ENCODE measurements around the gene CSRP1. TPM values are rescaled to one million over a fixed set of nuclear protein-coding genes. Genes with fewer than 3 reads are reported as not detected.
A peak's percentile ranks its signal among the peaks of the same experiment; 100 is the strongest.

CSRP1 gene
- total and polyA plus RNA-seq, 5 donors from 2014 or later: 63.8 to 115 (median 82.0) TPM

DNA sequence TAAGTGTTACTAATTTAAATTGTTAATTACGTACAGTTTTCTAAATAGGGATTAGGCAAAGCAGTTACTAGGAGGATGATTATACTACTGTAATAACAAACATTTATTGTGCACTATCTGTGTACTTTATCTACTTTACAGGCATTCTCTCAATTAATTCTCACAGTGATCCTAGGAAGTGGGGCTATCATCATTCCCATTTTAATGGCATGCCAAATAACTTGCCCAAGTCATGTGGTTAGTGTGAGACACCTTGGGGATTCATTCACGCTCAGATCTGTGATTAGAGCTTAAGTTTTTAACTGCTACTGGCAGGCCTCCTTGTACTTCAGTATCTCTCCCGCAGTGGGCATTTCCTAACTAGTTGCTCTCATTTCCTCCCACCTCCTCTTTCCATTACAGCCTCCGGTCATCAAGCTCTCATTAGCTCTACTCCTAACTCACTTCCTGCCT lies 49.4 kb downstream of the CSRP1 start:
- Mint-ChIP-seq H3K27ac (no peak overlapping the region), H3K36me3 (no peaks in the 10 kb centered on the region), H3K4me3 (no peak overlapping the region), H3K27me3 (peaks cover 29% of the 10 kb centered on the region), H3K4me1 (peaks cover 0 to 6% (median 0%) of the 10 kb centered on the region in 4 donors), H3K9me3 (peaks cover 0 to 2% (median 0%) of the 10 kb centered on the region in 7 donors)
- H3K27me3 ChIP-seq (ENCODE audit: control insufficient read depth, insufficient read depth, low read length): no peaks in the 10 kb centered on the region
- H3K4me3 ChIP-seq (ENCODE audit: low read depth, low read length): no peak overlapping the region
- H3K27ac ChIP-seq (ENCODE audit: insufficient read depth, low read length, poor library complexity, severe bottlenecking): no peak overlapping the region
- H3K9me3 ChIP-seq (ENCODE audit: control insufficient read depth in 2 of 2, low read length in 2 of 2): no peaks in the 10 kb centered on the region
- ATAC-seq (ENCODE audit: low read depth in 2 of 2) (no peak), DNase-seq (no peak)
- H3K36me3 ChIP-seq (ENCODE audit: control insufficient read depth, insufficient read depth, low read length): no peaks in the 10 kb centered on the region
- no peaks in the 10 kb centered on the region for H3K4me1 ChIP-seq (ENCODE audit: control insufficient read depth, insufficient read depth, low read length, poor library complexity, severe bottlenecking)

GRCh38 chr1:201456499-201457309 lies 50.2 kb downstream of the CSRP1 start:
- ATAC-seq (ENCODE audit: low read depth in 2 of 2) (no peak), DNase-seq (no peak)
- H3K4me1 ChIP-seq (ENCODE audit: control insufficient read depth, insufficient read depth, low read length, poor library complexity, severe bottlenecking): no peaks in the 10 kb centered on the region
- H3K27me3 ChIP-seq (ENCODE audit: control insufficient read depth, insufficient read depth, low read length): no peaks in the 10 kb centered on the region
- Mint-ChIP-seq H3K4me1 (peaks cover 0 to 6% (median 0%) of the 10 kb centered on the region in 4 donors), H3K9me3 (peaks cover 0 to 2% (median 0%) of the 10 kb centered on the region in 7 donors), H3K27ac (no peak overlapping the region), H3K27me3 (peaks cover 29% of the 10 kb centered on the region), H3K36me3 (no peaks in the 10 kb centered on the region), H3K4me3 (no peak overlapping the region)
- no peak overlapping the region for H3K4me3 ChIP-seq (ENCODE audit: low read depth, low read length)
- no peak overlapping the region for H3K27ac ChIP-seq (ENCODE audit: insufficient read depth, low read length, poor library complexity, severe bottlenecking)
- no peaks in the 10 kb centered on the region for H3K36me3 ChIP-seq (ENCODE audit: control insufficient read depth, insufficient read depth, low read length)
- no peaks in the 10 kb centered on the region for H3K9me3 ChIP-seq (ENCODE audit: control insufficient read depth in 2 of 2, low read length in 2 of 2)

DNA sequence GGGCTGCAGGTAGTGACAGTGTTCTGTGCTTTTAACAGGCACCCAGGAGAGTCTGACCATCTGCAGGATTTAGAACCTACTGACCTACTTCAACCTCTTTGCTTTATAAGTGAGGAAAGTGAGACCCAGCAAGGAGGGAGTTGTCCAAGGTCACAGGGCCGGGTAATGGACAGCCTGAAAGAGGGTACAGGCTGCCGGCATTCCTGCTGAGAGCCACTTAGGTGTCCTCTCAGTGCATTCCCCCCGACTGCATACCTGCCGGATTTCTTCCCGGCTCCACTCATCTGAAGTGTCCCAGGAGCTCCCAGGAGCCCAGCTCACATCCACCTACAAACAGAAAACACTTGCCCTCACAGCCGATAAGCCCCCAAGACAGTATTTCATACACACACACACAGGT lies 51.8 kb downstream of the CSRP1 start:
- H3K4me3 ChIP-seq (ENCODE audit: low read depth, low read length): no peak overlapping the region
- Mint-ChIP-seq H3K36me3 (peaks cover under 1% of the 10 kb centered on the region), H3K9me3 (peaks cover 0 to 2% (median 0%) of the 10 kb centered on the region in 7 donors), H3K4me1 (peaks cover 0 to 6% (median under 1%) of the 10 kb centered on the region in 4 donors), H3K27me3 (peaks cover 29% of the 10 kb centered on the region), H3K27ac (no peak overlapping the region), H3K4me3 (no peak overlapping the region)
- H3K36me3 ChIP-seq (ENCODE audit: control insufficient read depth, insufficient read depth, low read length): no peaks in the 10 kb centered on the region
- no peaks in the 10 kb centered on the region for H3K27me3 ChIP-seq (ENCODE audit: control insufficient read depth, insufficient read depth, low read length)
- ATAC-seq (ENCODE audit: low read depth in 2 of 2) (no peak), DNase-seq (no peak)
- no peaks in the 10 kb centered on the region for H3K9me3 ChIP-seq (ENCODE audit: control insufficient read depth in 2 of 2, low read length in 2 of 2)
- no peak overlapping the region for H3K27ac ChIP-seq (ENCODE audit: insufficient read depth, low read length, poor library complexity, severe bottlenecking)
- H3K4me1 ChIP-seq (ENCODE audit: control insufficient read depth, insufficient read depth, low read length, poor library complexity, severe bottlenecking): peaks cover 4% of the 10 kb centered on the region

DNA sequence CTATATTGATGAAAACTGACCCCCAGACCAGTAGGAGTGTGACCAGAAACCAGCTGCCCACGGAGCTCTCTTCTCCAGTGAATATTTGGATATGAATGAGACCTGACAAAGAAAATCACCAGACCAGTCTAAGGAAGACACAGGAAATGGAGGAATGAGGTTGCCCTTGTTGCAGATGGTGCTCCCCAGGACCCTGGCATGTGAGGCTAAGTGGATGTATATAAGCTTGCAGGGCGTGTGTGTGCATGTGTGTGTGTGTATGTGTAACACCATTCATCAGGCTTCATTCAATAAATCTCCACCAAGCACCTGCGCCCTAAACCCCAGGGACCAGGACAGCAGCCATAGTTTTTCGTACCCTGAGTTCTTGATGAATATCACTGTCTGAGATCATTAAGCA lies 52.3 kb downstream of the CSRP1 start:
- Mint-ChIP-seq H3K27ac (no peak overlapping the region), H3K27me3 (peaks cover 29% of the 10 kb centered on the region), H3K4me3 (no peak overlapping the region), H3K4me1 (peaks cover 0 to 6% (median 2%) of the 10 kb centered on the region in 4 donors), H3K9me3 (peaks cover 0 to 2% (median 0%) of the 10 kb centered on the region in 7 donors), H3K36me3 (peaks cover 3% of the 10 kb centered on the region)
- H3K4me1 ChIP-seq (ENCODE audit: control insufficient read depth, insufficient read depth, low read length, poor library complexity, severe bottlenecking): peaks cover 4% of the 10 kb centered on the region
- DNase-seq (no peak), ATAC-seq (ENCODE audit: low read depth in 2 of 2) (no peak)
- H3K27me3 ChIP-seq (ENCODE audit: control insufficient read depth, insufficient read depth, low read length): no peaks in the 10 kb centered on the region
- no peak overlapping the region for H3K27ac ChIP-seq (ENCODE audit: insufficient read depth, low read length, poor library complexity, severe bottlenecking)
- H3K4me3 ChIP-seq (ENCODE audit: low read depth, low read length): no peak overlapping the region
- H3K9me3 ChIP-seq (ENCODE audit: control insufficient read depth in 2 of 2, low read length in 2 of 2): no peaks in the 10 kb centered on the region
- H3K36me3 ChIP-seq (ENCODE audit: control insufficient read depth, insufficient read depth, low read length): no peaks in the 10 kb centered on the region

DNA sequence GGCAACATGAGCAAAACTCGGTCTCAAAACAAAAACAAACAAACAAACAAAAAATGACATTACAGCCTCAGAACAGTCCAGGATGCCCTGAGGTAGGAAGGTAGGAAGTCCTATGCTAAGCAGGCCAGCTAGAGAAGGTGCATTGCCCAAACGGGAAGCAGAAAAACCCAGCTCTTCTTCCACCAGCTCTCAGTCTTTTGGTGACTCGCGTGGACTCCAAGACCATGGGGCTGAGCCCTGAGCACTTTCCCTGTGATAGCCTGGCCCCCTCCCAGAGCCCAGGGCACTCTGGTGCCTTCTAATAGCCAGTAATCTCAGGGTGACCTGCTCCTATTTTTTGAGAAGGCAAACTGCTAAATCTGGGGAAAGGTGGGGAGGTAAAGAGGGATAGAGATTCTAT lies 54.1 kb downstream of the CSRP1 start:
- no peak overlapping the region for H3K4me3 Mint-ChIP-seq
- H3K9me3 Mint-ChIP-seq: peaks cover 0 to 2% (median 0%) of the 10 kb centered on the region in 7 donors
- Histone ChIP-seq H3K9me3 (ENCODE audit: control insufficient read depth in 2 of 2, low read length in 2 of 2) (no peaks in the 10 kb centered on the region), H3K27ac (ENCODE audit: insufficient read depth, low read length, poor library complexity, severe bottlenecking) (no peak overlapping the region), H3K36me3 (ENCODE audit: control insufficient read depth, insufficient read depth, low read length) (no peaks in the 10 kb centered on the region), H3K27me3 (ENCODE audit: control insufficient read depth, insufficient read depth, low read length) (no peaks in the 10 kb centered on the region), H3K4me3 (ENCODE audit: low read depth, low read length) (no peak overlapping the region), H3K4me1 (ENCODE audit: control insufficient read depth, insufficient read depth, low read length, poor library complexity, severe bottlenecking) (peaks cover 4% of the 10 kb centered on the region)
- peaks cover 31% of the 10 kb centered on the region for H3K27me3 Mint-ChIP-seq
- DNase-seq (no peak), ATAC-seq (ENCODE audit: low read depth in 2 of 2) (no peak)
- H3K4me1 Mint-ChIP-seq: peaks cover 2 to 11% (median 4%) of the 10 kb centered on the region in 4 donors
- no peak overlapping the region for H3K27ac Mint-ChIP-seq
- H3K36me3 Mint-ChIP-seq: peaks cover 3% of the 10 kb centered on the region

DNA sequence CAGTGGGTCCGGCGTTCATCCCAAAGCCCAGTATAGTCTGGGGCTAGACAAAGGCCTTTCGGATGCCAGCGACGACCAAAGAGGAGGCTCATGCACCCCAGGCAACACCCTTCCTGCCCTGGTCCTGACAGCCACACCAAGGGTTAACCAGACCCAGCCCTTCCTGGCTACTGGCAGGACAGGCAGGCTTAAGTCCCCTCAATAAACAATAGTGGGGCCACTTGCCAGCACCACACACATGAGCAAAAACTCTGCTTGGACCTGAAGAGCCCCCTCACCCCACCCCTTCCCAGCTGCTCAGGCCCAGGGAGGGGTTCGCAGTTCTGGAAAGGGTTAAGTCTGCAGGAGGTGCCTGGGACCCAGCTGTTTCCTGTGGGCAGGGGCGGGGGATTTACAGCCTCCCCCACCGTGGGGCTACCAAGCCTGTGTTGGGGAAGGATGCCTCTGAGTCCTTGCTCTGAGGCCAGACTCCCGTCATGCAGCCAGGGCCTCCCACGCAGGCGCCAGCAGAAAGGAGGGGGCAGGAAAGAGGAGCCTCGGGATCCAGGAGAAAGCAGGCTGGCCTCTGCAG lies 56.1 kb downstream of the CSRP1 start:
- Histone ChIP-seq H3K4me1 (ENCODE audit: control insufficient read depth, insufficient read depth, low read length, poor library complexity, severe bottlenecking) (peaks cover 4% of the 10 kb centered on the region), H3K27ac (ENCODE audit: insufficient read depth, low read length, poor library complexity, severe bottlenecking) (no peak overlapping the region), H3K9me3 (ENCODE audit: control insufficient read depth in 2 of 2, low read length in 2 of 2) (no peaks in the 10 kb centered on the region), H3K36me3 (ENCODE audit: control insufficient read depth, insufficient read depth, low read length) (no peaks in the 10 kb centered on the region), H3K27me3 (ENCODE audit: control insufficient read depth, insufficient read depth, low read length) (no peaks in the 10 kb centered on the region), H3K4me3 (ENCODE audit: low read depth, low read length) (no peak overlapping the region)
- Mint-ChIP-seq H3K4me1 (peaks cover 2 to 12% (median 5%) of the 10 kb centered on the region in 4 donors), H3K4me3 (no peak overlapping the region), H3K9me3 (peaks cover 0 to 2% (median 0%) of the 10 kb centered on the region in 7 donors), H3K27me3 (peaks cover 26% of the 10 kb centered on the region), H3K27ac (no peak overlapping the region), H3K36me3 (peaks cover 3% of the 10 kb centered on the region)
- ATAC-seq (ENCODE audit: low read depth in 2 of 2) (no peak), DNase-seq (peak in 1 of 3 donors; percentile 20)

DNA sequence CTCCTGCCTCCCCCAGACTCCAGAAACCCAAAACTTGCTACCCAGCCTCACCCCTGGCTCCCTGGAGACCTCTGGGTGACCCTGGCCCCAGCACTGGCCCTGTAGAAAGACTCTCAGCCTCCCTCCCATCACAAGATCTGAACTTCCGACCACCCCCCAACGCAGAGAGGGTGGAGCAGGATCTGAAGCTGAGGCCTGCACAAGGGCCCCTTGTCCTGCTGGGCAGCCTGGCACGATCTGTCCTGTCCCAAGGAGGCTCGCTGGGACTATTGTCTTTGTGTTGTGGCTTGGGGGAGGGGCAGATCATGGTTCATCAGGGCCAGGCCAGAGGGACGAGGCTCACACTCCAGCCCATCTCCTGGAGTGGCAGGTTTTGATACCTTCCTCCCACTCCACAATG lies 57.9 kb downstream of the CSRP1 start:
- Mint-ChIP-seq H3K4me1 (peaks cover 2 to 8% (median 5%) of the 10 kb centered on the region in 4 donors), H3K36me3 (peaks cover 3% of the 10 kb centered on the region), H3K4me3 (no peak overlapping the region), H3K27ac (no peak overlapping the region), H3K27me3 (peaks cover 29% of the 10 kb centered on the region), H3K9me3 (peaks cover 0 to 2% (median 0%) of the 10 kb centered on the region in 7 donors)
- Histone ChIP-seq H3K27ac (ENCODE audit: insufficient read depth, low read length, poor library complexity, severe bottlenecking) (no peak overlapping the region), H3K27me3 (ENCODE audit: control insufficient read depth, insufficient read depth, low read length) (no peaks in the 10 kb centered on the region), H3K4me3 (ENCODE audit: low read depth, low read length) (no peak overlapping the region), H3K9me3 (ENCODE audit: control insufficient read depth in 2 of 2, low read length in 2 of 2) (no peaks in the 10 kb centered on the region), H3K4me1 (ENCODE audit: control insufficient read depth, insufficient read depth, low read length, poor library complexity, severe bottlenecking) (peaks cover 4% of the 10 kb centered on the region), H3K36me3 (ENCODE audit: control insufficient read depth, insufficient read depth, low read length) (no peaks in the 10 kb centered on the region)
- ATAC-seq (ENCODE audit: low read depth in 2 of 2) (no peak), DNase-seq (no peak)
